ENCODE measurements around the gene RAB41. TPM values are rescaled to one million over a fixed set of nuclear protein-coding genes. Genes with fewer than 3 reads are reported as not detected.
"Not testable (repeated sequence)": the region's sequence is repeated elsewhere in the genome, so short reads cannot be mapped to it uniquely, and the experiment has no call there.

The RAB41 gene
- total and polyA plus RNA-seq, 4 donors: not detected

DNA sequence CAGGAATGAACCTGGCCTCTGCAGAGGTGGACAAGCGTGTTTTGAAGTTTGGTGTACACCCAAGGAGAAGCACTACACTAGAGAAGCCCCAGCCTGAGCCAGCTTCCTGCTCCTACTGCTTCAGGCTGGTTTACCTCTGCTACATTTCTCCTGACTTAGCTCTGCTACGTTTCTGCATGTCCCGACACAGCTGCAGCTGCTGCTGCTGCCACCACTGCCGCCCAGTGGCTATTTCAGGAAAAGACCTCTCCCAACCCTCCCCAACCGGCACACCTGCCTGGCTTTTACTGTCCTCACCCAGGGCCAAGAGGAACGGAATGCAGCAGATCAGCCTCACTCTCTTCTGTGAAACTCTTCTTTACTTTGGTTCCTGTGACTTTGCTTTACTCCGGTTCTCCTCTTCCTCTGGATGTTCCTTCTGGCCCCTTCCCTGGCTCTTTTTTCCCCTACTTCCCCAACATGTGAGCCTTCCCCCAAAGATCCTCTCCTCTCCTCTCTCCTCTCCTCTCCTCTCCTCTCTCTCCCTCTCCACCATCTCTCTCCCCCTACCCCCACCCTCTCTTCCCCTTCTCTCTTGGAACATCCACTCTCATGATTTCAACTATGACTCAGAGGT, 18.9 kb upstream of the RAB41 start:
- H3K4me1 ChIP-seq (ENCODE audit: control insufficient read depth in 5 of 5, insufficient read depth in 5 of 5, low read length in 5 of 5): no peaks in the 10 kb centered on the region
- peaks cover 0 to 5% (median 0%) of the 10 kb centered on the region in 4 donors for H3K9me3 ChIP-seq (ENCODE audit: control insufficient read depth in 4 of 4, insufficient read depth in 3 of 4, low read length in 3 of 4)
- H3K27ac ChIP-seq (ENCODE audit: low read depth in 1 of 2, low read length in 1 of 2): no peak overlapping the region
- TF ChIP-seq, protein P1, sequence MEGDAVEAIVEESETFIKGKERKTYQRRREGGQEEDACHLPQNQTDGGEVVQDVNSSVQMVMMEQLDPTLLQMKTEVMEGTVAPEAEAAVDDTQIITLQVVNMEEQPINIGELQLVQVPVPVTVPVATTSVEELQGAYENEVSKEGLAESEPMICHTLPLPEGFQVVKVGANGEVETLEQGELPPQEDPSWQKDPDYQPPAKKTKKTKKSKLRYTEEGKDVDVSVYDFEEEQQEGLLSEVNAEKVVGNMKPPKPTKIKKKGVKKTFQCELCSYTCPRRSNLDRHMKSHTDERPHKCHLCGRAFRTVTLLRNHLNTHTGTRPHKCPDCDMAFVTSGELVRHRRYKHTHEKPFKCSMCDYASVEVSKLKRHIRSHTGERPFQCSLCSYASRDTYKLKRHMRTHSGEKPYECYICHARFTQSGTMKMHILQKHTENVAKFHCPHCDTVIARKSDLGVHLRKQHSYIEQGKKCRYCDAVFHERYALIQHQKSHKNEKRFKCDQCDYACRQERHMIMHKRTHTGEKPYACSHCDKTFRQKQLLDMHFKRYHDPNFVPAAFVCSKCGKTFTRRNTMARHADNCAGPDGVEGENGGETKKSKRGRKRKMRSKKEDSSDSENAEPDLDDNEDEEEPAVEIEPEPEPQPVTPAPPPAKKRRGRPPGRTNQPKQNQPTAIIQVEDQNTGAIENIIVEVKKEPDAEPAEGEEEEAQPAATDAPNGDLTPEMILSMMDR (IDR thresholded peaks at IDR 0.05; ENCODE audit: control extremely low read depth, extremely low read depth): no peak
- peak; percentile 34 for ATAC-seq (ENCODE audit: insufficient read depth, low FRiP score)
- H3K36me3 ChIP-seq (ENCODE audit: control insufficient read depth in 4 of 4, insufficient read depth in 4 of 4, low read length in 4 of 4): peaks cover 0 to 2% (median 0%) of the 10 kb centered on the region in 4 donors
- H3K4me3 ChIP-seq: no peak overlapping the region
- peak; percentile 1 to 25 (median 18) for DNase-seq
- H3K9ac ChIP-seq (ENCODE audit: insufficient read depth in 1 of 2, low read length in 2 of 2): no peak overlapping the region
- WGBS, 2 donors: 20 to 48% methylated on average over 5 to 7 of the region's 7 CpGs
- no peaks in the 10 kb centered on the region for H3K27me3 ChIP-seq (ENCODE audit: control insufficient read depth in 3 of 3, insufficient read depth in 3 of 3, low read length in 2 of 3)

- no peaks in the 10 kb centered on the region for H3K4me1 ChIP-seq (ENCODE audit: control insufficient read depth in 5 of 5, insufficient read depth in 5 of 5, low read length in 5 of 5)
- H3K9ac ChIP-seq (ENCODE audit: insufficient read depth in 1 of 2, low read length in 2 of 2): no peak overlapping the region
- DNase-seq: no peak
- H3K4me3 ChIP-seq: no peak overlapping the region
- H3K36me3 ChIP-seq (ENCODE audit: control insufficient read depth in 4 of 4, insufficient read depth in 4 of 4, low read length in 4 of 4): no peaks in the 10 kb centered on the region
- no peak for ATAC-seq (ENCODE audit: insufficient read depth, low FRiP score)
- 72 to 73% methylated on average over 3 of the region's 3 CpGs for WGBS, 2 donors
- peaks cover 0 to 5% (median 0%) of the 10 kb centered on the region in 4 donors for H3K9me3 ChIP-seq (ENCODE audit: control insufficient read depth in 4 of 4, insufficient read depth in 3 of 4, low read length in 3 of 4)
- no peaks in the 10 kb centered on the region for H3K27me3 ChIP-seq (ENCODE audit: control insufficient read depth in 3 of 3, insufficient read depth in 3 of 3, low read length in 2 of 3)
- TF ChIP-seq, protein P1 (IDR thresholded peaks at IDR 0.05; ENCODE audit: control extremely low read depth, extremely low read depth): no peak
- no peak overlapping the region for H3K27ac ChIP-seq (ENCODE audit: low read depth in 1 of 2, low read length in 1 of 2)
Observed at GRCh38 chrX:70264784-70265183, 17.2 kb upstream of the RAB41 start.

GRCh38 chrX:70268034-70268433, 13.9 kb upstream of the RAB41 start, which contains the start of gene ARR3:
Gene ARR3 (plus strand): TSS chrX:70268334. CDS start chrX:70269386, 1,052 bp downstream.
- ATAC-seq (ENCODE audit: insufficient read depth, low FRiP score): no peak
- H3K9me3 ChIP-seq (ENCODE audit: control insufficient read depth in 4 of 4, insufficient read depth in 3 of 4, low read length in 3 of 4): peaks cover 0 to under 1% (median 0%) of the 10 kb centered on the region in 4 donors

DNA sequence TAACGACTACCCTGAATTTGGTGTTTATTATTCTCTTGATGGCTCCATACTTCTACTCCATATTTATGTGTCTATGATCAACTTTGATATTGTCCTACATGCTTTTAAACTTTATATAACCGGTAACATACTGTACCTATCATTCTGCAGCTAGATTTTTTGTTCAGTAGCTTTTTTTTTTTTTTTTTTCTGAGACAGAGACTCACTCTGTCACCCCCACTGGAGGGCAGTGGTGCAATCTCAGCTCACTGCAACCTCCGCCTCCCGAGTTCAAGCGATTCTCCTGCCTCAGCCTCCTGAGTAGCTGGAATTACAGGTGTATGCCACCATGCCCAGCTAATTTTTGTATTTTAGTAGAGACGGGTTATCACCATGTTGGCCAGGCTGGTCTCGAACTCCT, 7.9 kb upstream of the RAB41 start:
- not testable (repeated sequence) for H3K36me3 ChIP-seq (ENCODE audit: control insufficient read depth in 4 of 4, insufficient read depth in 4 of 4, low read length in 4 of 4); H3K9ac ChIP-seq (ENCODE audit: insufficient read depth in 1 of 2, low read length in 2 of 2); DNase-seq; H3K4me3 ChIP-seq; ATAC-seq (ENCODE audit: insufficient read depth, low FRiP score); H3K27ac ChIP-seq (ENCODE audit: low read depth in 1 of 2, low read length in 1 of 2); H3K9me3 ChIP-seq (ENCODE audit: control insufficient read depth in 4 of 4, insufficient read depth in 3 of 4, low read length in 3 of 4); H3K4me1 ChIP-seq (ENCODE audit: control insufficient read depth in 5 of 5, insufficient read depth in 5 of 5, low read length in 5 of 5); H3K27me3 ChIP-seq (ENCODE audit: control insufficient read depth in 3 of 3, insufficient read depth in 3 of 3, low read length in 2 of 3)
- WGBS, 2 donors: 80 to 94% methylated on average over 7 of the region's 7 CpGs

More at GRCh38 chrX:70268034-70268433, 13.9 kb upstream of the RAB41 start, which contains the start of gene ARR3:
- Histone ChIP-seq H3K4me3 (no peak within 1 kb of the TSS), H3K4me1 (ENCODE audit: control insufficient read depth in 5 of 5, insufficient read depth in 5 of 5, low read length in 5 of 5) (no peaks in the 10 kb centered on the region), H3K9ac (ENCODE audit: insufficient read depth in 1 of 2, low read length in 2 of 2) (no peak within 1 kb of the TSS), H3K27ac (ENCODE audit: low read depth in 1 of 2, low read length in 1 of 2) (no peak within 1 kb of the TSS), H3K27me3 (ENCODE audit: control insufficient read depth in 3 of 3, insufficient read depth in 3 of 3, low read length in 2 of 3) (no peaks in the 10 kb centered on the region), H3K36me3 (ENCODE audit: control insufficient read depth in 4 of 4, insufficient read depth in 4 of 4, low read length in 4 of 4) (no peaks in the 10 kb centered on the region)
- TF ChIP-seq, protein P1 (IDR thresholded peaks at IDR 0.05; ENCODE audit: control extremely low read depth, extremely low read depth): no peak
- DNase-seq: no peak
